SKM-1 (cell line): ENCODE data around the gene MAP3K10.

Source experiments
- DNase-seq: peaks from one replicate; lab custom pipeline; 2025; ENCODE audit not compliant: unreplicated experiment; lab: John Stamatoyannopoulos, UW

Gene MAP3K10

DNA sequence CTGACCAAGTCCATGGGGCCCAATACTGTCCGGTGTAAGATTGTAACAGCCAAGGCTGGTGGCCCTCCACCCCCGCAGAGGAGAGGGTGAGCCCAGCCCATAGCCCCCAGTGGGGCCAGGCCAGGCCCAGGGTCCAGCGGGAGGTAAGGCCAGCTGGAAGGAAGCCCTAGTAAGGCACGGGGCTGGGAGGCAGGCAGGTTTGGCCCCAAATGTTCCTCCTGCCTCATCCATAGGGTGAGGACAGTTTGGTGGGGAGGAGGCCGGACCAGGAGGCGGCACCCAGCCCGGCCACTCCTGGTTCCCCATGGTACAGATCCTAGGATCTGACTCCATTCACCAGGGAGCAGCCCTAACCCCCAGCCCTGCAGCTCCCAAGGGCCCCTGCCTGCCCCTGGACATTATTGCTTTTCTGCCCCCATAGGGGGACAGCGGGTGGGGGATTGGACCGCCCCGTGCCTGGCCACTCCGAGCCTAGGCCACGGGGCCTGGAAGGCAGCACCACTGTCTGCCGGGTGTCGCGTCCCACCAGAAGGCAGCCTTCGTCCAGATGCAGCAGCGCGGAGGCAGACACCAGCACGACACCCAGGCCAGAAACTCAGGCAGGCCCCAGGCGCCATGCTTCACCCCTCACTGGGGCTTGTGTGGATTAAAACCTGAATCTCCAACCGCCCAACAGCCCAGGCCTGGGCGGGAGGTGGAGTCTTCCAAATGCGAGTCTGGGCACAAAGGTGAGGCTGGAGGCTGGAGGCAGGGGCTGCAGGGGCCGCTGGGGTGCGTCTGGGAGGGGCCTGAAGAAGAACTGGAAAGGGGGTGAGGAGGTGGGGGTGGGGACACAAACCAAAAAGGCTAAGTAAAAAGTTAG lies 42.0 kb downstream of the MAP3K10 start:
- no peak for DNase-seq

DNA sequence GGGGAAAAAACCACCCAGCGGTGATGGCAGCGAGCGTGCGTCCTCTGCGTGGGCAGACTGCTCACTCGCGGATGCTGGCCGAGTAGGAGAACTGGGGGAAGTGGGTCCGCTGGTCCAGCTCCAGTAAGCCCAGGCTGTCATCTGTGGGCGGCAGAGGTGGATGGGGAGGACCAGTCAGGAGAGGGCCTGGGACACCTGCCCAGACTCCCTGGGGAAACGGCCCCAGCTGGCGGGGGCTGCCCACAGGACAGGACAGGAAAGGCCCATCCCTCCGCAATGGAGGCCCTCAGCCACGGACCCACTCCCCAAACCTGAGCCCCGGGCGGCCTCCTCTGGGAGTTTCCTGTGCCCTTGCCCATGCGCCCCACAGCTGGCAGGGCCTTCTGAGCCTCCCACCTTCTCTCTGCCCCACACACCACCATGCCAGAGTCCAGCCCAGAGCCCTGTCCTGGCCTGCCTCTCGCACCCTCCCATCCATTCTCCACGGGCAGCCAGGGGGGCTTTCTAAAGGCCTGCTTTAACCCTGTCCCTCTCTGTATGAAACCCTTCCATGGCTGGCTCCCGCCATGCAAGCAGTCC lies 42.7 kb downstream of the MAP3K10 start:
- DNase-seq, result no peak

DNA sequence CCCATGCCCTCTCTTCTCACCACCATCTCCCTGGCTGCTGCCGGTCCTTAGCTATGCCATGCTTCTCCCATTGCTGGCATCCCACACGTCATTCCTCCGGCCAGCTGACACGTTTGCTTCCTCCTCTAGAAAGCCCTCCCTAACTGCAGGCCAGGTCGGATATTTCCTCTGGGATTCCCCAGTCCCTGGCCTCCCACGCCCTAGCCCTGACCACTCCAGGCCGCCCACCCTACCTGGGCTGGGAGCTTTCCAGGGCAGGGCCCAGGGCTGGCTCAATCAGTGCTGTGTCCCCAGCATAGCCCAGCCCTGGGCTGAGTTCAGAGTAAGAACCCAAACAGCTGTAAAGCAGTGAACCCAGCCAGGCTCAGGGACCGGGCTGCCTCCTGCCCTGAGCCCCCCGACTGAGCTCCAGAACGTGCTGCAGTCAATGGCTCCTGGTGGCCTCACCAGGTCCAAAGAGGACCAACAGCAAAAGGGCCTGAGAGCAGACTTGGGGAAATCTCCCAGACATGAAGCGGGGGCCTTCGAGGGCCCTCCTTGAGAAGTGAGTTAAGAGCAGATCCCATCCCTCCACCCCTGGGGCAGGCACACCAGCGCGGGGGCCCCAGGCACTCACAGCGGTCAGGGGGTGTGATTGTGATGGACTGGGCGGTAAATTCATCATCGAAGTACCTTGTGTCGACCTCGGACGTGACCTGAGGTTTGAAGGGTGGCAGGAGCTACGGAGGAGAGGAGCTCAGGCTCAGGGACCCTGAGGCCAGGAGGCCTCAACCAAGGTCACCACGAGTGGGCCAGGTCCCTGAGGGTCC lies 43.4 kb downstream of the MAP3K10 start:
- DNase-seq, result no peak

DNA sequence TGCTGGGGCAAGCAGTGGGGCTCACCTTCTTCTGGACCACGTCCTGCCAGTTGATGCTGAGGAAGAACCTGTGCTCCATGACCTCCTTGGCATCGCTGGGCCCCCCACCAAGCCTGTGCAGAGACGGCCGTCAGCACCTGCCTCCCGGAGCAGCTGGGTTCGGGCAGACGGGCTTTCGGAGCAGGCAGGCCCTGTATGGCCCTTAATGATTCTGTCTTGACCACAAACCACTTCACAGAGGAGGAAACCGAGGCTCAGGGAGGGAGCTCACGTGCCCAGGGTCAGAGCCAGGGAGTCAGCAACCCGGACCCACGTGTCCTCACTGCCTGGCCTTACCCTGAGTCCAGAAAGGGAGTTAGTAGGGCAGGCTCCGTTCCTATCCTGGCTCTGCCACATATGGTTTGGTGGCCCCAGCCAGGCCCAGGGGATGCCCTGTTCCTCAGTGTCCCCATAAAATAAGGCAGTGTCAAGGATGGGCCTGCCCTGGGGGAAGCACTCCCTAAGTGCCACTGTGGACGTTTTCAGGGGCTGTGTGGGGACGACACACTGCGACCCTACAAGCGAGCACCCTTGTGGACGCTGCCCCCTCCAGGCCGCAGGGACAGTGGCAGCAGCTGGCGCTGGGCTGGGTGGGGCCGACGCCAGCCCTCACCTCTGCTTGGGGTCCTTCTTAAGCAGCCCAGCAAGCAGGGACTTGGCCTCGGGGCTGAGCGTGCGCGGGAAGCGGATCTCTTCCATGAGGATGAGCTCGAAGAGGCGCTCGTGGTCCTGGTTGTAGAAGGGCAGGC lies 44.2 kb downstream of the MAP3K10 start:
- DNase-seq, result no peak

DNA sequence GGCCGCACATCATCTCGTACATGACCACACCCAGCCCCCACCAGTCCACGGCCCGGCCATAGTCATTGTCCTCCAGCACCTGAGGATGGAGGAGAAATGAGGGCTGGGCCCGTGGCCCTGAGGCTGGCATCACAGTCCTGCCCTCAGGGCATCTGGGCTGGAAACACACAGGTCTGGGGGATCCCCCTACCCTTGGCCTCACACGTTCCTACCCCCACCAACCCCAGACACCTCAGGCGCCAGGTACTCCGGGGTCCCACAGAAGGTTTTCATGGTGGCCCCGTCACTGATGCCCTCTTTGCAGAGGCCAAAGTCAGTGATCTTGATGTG lies 44.8 kb downstream of the MAP3K10 start:
- DNase-seq, result no peak

DNA sequence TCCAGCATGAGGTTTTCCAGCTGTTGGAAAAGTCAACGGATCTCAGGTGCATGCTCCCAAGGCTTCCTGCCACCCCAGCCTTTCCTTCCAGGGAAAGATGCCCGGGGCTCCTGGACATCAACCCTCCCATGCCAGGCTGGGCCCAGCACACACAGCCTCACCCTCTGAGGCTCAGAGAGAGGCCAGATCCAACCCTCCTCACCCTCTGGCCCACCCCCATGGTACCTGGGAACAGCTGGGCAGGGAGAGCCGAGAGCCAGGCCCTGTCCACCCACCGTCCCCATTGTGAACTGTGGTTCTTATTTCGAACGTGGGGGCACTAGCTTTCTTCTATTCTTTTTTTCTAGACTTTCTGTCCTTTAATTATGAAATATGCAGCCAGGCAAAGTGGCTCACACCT lies 45.1 kb downstream of the MAP3K10 start:
- no peak for DNase-seq

DNA sequence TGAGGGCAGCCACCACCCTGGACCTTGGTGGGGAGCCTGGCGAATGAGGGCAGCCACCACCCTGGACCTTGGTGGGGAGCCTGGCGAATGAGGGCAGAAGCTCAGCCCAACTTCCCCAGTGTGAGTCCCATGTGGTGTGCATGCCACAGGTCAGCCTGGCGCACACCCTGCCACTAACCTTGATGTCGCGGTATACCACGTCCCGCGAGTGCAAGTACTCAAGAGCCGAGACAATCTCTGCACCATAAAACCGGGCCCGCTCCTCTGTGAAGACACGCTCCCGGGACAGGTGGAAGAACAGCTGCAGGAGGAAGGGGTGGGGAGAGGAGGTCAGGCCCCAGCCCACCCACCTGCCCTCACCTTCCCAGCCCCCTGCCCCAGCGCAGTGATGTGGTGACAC lies 46.6 kb downstream of the MAP3K10 start:
- no peak for DNase-seq

DNA sequence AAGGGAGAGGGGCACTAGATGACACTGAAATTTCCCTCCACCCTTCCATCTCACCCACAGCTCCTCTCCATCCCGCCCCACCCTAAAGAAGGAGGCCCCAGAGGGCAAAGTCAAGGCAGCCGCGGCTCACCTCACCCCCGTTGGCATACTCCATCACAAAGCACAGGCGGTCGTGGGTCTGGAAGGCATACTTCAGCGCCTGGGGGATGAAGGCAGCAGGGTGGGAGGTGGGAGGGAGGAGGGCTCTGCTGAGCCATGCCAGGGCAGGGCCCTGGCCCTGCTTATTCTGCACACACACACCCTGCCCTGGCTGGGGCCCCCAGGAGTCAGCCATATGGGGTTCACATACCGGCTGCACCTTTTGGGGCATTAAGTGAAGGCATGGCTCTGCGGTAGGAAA lies 47.5 kb downstream of the MAP3K10 start:
- DNase-seq, result no peak

DNA sequence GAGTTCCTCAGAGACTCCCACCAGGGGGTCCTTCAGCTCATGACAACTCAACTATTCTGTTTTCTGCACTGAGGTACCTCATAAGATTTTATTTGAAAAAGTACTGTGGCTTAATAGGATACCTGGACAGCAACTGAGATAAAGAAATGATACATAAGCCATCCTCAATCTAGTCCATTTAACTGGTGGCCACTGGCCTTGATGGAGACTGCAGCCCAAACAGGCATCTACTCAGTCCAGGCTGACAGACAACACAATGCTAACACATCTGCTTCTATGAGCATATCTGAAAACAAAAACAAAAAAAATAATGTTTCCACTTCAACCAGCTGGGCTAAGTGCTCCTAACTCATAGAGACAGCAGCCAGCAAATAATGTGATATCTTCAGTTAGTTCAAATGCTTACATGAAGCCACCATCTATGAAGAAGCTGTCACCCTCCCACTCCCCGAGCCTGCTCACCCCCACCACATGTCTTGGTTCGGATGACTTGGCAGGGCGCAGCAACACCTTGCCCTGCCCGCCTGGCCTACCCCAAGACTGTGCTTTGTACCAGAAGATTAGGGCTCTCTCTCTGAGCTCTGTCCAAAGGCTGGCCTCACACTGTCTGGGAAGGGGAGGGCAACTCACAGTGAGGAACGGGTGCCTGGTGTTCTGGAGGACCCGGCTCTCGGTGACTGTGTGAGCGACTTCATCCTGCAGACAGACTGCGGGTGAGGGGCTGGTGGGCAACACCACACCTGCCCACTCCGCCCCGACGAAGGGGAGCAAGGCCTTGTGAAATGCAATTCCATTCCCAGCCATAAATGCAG lies 48.4 kb downstream of the MAP3K10 start:
- no peak for DNase-seq

DNA sequence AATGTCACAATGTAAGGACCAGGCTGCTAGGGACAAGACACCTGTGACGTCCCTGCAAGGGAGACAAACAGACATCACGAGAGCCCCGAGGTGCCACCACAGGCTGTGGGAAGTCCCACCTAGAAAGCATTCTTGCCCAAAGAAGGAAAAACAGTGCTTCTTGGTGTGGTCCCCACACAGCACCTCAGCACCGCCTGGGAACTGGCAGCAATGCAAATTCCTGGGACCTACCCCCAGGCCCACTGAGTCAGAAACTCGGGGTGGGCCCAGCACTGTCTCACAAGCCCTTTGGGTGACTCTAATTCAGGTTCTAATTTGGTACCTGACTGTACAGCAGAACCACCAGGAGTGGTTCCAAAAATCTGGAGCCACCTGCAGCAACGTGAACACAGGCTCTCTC lies 49.1 kb downstream of the MAP3K10 start:
- no peak for DNase-seq

DNA sequence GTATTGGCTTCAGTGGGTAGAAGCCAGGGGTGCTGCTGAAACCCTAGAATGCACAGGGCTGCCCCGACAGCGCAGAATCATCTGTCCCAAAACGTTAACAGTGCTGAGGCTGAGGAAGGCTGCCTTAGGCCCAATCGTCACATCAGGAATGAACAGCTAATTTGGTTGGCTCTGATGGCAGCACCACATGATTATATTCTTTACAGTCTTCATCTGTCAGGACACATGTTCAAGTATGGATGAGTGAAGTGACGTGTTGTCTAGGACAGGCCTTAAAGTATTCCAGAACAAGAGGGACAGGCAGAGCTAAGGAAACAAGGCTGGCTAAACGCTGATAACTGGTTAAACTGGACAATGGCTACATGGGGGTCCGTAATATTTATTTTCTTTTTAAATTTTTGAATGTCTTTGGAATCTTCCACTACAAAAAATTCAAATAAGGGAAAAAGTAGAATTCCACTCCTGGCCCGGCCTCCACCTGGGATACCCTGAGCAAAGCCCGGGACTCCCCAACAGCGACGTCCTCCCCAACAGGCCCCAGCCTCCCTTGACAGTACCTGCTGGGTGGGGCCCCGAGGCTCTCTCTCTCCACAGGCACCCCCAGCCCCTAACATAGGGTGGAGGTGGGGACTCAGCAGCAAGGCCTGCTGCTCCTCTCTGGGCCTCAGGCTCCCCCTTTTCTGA lies 50.0 kb downstream of the MAP3K10 start:
- no peak for DNase-seq

DNA sequence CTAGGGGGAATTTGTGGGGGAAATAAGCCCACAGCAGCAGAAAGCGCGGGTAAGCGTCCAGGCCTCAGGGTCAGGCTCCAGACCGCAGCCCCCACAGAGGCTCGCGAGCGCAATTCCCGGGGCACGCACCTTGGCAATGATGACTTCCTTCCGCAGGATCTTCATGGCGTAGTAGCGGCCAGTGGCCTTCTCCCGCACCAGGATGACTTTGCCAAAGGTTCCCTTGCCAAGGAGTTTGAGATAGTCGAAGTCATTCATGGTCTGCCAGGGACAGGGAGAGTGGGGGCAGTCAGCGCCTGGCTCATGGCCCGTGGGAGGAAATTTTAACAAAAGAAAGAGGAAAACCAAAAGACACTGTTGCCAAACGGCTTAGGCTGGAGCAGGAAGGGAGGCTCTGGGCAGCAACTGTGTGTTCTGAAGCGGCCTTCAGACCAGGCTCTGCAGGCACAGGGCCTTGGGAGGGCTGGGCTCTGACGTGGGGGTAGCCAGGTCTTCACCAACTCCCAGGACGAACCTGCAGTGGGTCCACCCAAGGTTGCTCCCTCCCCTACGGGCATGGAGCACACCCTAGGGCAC lies 50.7 kb downstream of the MAP3K10 start:
- no peak for DNase-seq

DNA sequence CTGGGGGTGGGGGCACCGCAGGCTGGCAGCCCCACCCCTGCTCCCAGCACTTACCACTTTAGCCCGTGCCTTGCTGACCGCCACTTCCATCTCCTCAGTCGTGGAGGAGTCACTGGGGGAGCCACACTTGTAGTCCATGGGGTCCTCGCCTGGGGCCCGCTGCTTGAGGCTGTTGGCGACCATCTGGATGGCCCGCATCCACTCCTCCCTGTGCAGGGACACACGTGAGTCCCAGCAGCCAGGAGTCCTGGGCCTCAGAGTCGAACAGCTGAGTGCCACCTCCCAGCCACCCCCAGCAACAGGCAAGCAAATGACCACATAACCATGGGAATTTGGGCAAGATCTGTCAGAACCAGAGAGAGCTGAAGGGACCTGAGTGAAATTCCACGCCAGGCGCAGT lies 51.3 kb downstream of the MAP3K10 start:
- no peak for DNase-seq

DNA sequence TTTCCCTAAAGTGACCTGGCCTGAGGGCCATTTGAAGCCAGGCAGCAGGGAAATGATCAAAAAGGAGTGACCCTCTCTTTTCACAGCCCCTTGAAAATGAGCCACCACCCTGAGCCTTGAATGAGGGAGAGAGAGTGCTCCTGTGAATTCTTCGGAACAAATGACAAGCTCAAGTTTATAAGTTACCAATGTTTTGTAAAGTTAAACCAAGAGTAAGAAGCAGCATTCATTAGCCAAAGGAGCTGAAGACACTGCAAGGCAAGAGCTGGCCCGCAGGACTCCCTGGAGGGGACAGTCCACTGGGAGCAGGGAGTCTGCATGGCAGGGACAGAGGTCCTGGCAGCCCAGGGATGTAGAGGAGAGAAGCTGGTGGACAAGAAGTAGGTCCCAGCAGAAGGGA lies 52.0 kb downstream of the MAP3K10 start:
- DNase-seq, result no peak

DNA sequence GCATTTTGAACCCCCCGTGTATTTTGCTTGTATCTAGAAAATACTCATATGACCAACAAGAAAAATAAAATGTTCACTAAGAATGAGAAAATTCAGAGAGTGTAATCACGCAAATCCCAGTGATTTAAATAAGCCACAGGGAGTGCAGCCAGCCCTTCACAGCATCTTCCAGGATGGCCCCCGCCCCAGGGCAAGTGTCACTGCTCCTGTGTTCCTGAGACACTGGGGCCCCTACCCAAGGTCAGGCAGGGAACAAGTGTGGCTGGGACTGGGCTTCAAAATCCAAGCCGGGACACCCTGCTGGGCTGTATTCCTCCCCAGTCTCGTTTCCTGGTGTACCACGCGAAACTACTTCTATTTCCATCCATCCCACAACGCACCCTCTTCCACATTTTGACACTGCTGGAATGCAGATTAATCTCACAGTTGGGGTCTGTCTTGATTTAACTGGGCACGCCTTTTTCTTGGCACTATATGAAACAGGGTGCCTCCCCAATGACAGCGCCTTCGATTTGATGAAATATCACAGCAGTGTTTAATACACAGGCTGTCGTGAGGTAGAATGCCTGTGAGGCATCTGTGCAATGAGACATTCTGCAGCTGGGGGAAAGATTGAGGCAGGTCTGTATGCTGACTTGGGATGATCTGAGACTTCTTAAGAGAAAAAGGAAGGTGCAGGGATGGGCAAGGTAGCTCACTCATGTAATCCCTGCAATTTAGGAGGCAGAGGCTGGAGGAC lies 53.5 kb downstream of the MAP3K10 start:
- no peak for DNase-seq

DNA sequence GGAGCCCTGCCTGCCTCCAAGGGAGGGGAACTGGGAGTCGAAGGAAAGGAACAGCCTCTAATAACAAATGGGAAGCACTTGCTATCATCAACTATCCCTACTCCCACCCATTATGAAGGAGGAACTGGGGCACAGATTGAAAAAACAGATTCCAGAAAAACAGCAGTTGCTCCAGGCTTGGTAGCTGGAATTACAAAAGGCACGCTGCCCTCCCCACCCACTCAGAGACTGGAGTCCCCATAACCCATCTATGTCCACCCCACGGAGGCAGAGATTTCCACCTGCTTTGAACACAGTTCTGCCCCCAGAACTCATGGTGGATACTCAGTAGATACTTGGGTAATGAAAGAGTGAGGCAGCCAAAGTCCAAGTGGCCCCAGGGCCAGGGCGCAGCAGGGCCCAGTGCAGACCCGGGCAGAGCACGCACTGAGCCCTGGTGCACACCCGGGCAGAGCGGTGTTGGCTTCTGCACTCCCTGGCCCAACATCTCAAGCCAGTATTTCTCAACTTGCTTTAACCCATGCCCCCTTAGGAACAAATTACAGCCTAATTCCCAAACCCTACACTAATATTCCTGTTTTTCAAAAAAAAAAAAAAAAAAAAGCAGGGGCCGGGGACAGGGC lies 54.4 kb downstream of the MAP3K10 start:
- DNase-seq, result no peak

DNA sequence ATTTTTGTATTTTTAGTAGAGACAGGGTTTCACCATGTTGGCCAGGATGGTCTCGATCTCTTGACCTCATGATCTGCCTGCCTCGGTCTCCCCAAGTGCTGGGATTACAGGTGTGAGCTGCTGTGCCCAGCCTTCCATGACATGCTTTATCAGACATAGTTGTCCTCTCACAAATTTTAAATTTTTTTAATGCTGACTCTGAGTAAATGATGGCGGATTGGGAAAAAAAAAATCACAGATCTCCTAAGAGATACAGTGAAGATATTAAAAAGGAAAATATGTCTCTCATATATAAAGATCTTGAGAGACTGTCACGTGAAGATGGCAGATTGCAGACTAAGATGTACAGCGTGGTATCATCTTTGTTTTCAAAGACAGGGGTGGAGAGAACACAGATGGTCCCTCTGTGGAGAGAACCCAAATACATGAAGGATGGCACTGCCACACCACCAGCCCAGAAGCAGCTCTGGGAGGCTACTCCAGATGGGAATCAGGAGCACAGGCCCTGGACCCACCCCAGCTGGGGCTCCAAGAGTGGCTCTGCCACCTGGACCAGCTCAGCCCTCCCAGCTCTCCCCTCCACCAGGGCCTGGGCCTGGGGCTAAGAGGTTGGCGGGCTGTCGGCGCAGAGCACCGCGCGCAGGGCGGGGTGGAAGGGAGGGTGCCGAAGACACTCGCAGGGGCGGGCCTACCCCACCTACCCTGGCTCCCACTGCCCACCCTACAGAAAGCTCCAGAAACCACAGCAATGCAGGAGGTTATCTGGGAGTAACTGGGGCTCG lies 55.3 kb downstream of the MAP3K10 start:
- no peak for DNase-seq

DNA sequence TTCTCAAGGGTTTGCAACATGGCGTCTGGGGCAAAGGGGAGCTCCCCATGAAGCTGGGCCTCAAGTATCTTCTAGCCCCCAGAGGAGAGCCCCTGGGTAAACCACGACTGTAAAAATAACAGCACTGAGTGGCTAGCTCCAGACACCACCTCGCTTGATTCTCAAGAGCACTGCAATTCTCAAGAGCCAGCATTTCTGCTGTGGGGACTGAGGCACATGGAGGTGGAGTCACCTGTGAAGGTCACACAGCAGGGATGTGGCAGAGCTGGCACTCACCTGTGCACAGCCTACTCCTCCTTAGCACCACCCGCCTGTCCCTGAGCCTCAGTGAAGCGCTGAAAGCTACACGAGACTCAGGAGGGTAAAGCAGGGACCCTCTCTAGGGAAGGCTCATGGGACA lies 56.0 kb downstream of the MAP3K10 start:
- no peak for DNase-seq
